Upper lobe of left lung (tissue), 4 donors: ENCODE data around the gene RAP2A.

ENCODE experiments used
- EP300 ChIP-seq, 4 donors: sonication (generic); formaldehyde crosslinking; IDR thresholded peaks; one replicate each; pipeline ENCODE4 v1.5.1; 2017; ENCODE audit warnings: antibody characterized with exemption in 4 of 4, control low read depth in 2 of 4
- POLR2A ChIP-seq, 4 donors: fragments of 450-650 bp; IDR thresholded peaks; one replicate each; pipeline ENCODE4 v1.5.1; 2016 to 2017; ENCODE audit warnings: antibody characterized with exemption in 4 of 4, mild to moderate bottlenecking in 2 of 4
- POLR2AphosphoS5 ChIP-seq, 2 donors: sonication (generic); formaldehyde crosslinking; IDR thresholded peaks; one replicate each; pipeline ENCODE4 v1.5.1; 2017; ENCODE audit warnings: antibody characterized with exemption in 2 of 2
- TF ChIP-seq, protein P1 (sequence below), 6 experiments: fragments of 450-650 bp in 4 of 6; fragments of 200-600 bp in 2 of 6; sonication (generic) in 2 of 6; IDR thresholded peaks; one replicate each; pipeline ENCODE4 v1.5.1; 2016 to 2019; ENCODE audit warnings: antibody characterized with exemption in 6 of 6

GRCh38 chr13:97437729-97438128, 3.8 kb downstream of the RAP2A start:
- TF ChIP-seq, protein P1, sequence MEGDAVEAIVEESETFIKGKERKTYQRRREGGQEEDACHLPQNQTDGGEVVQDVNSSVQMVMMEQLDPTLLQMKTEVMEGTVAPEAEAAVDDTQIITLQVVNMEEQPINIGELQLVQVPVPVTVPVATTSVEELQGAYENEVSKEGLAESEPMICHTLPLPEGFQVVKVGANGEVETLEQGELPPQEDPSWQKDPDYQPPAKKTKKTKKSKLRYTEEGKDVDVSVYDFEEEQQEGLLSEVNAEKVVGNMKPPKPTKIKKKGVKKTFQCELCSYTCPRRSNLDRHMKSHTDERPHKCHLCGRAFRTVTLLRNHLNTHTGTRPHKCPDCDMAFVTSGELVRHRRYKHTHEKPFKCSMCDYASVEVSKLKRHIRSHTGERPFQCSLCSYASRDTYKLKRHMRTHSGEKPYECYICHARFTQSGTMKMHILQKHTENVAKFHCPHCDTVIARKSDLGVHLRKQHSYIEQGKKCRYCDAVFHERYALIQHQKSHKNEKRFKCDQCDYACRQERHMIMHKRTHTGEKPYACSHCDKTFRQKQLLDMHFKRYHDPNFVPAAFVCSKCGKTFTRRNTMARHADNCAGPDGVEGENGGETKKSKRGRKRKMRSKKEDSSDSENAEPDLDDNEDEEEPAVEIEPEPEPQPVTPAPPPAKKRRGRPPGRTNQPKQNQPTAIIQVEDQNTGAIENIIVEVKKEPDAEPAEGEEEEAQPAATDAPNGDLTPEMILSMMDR (IDR thresholded peaks at IDR 0.05) = no peak
- TF ChIP-seq POLR2A (IDR thresholded peaks at IDR 0.05) = no peak
- TF ChIP-seq POLR2AphosphoS5 (IDR thresholded peaks at IDR 0.05) = no peak
- TF ChIP-seq EP300 (IDR thresholded peaks at IDR 0.05) = no peak
